ENCODE results near the gene ZNF410.
"Not testable (repeated sequence)": the region's sequence is repeated elsewhere in the genome, so short reads cannot be mapped to it uniquely, and the experiment has no call there.

The ZNF410 gene

DNA sequence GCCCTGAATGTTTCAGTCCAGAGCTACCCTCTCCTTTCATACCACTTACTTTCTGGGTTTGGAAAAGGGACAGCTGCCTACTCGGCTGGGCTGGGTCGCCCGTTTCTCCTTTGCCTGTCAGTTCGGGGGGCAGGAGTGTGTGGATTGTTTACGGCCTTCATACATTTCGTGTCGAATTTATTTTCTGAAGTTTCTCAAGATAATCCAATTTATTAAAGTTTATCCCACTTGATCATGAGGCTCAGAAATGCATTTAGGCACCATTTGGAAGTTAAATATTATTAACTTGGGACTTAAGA, 608 bp downstream of the ZNF410 start:
- no peak for DNase-seq (ENCODE audit: low read depth in 2 of 2)

DNA sequence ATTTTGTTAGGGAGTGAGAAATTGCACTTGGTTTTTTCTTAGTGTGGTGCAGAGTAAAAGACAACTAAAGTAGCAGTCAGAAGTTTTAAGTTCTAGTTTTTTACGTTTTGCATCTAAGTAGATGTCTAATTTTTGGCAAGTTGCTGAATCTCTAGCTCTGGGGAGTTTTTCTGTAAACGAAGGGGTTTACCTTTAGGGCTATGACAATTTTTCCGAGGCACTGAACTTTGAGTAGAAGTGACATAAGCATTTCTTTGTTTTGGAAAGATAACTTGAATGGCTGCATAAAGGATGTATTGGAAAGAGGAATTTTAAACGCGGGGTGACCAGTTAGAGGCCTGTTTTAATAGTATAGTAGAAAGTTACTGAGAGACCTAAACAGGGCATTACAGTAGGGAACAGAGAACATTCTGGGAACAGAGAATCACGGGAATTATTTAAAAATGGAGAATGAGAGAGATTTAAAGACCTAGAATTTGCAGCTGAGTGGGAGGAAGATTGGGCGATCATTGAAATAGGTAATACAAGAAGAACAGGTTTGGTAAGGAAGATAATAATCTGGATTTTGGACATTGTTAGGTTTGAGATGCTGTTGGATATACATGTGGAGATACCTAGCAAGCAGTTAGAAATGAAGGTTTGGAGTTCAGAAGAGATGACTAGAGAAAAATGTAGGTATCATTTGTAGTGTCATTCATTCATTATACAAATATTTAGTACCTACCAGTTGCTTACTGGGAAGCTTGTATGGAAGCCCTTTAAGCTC, 1.2 kb downstream of the ZNF410 start:
- no peak for DNase-seq (ENCODE audit: low read depth in 2 of 2)

DNA sequence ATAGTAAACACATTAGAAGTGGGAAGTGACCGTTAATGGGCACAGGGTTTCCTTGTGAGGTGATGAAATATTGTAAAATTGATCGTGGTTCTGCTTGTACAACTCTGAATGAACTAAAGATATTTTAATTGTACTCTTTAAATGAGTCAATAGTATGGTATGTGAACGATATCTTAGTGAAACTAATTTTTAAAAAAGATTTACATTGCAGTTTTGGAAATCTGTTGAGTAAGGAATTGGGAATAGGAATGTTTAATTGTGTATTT, 1.7 kb downstream of the ZNF410 start:
- DNase-seq (ENCODE audit: low read depth in 2 of 2): no peak

DNA sequence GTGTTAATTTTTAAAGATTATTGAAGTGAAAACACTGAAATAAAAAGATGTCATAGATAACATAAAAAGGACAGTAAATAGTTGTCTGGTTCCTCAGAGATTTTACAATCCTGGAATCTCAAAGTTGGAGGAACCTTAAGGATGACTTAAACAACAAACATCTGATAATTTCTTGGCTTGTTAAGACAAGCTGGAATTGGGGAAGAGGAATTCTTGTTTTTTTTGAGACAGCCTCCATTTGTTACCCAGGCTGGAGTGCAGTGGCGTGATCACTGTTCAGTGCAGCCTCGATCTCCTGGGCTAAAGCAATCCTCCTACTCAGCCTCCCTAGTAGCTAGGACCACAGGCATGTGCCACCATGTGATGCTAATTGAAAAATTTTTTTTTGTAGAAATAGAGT, 2.3 kb downstream of the ZNF410 start:
- DNase-seq (ENCODE audit: low read depth in 2 of 2): no peak

DNA sequence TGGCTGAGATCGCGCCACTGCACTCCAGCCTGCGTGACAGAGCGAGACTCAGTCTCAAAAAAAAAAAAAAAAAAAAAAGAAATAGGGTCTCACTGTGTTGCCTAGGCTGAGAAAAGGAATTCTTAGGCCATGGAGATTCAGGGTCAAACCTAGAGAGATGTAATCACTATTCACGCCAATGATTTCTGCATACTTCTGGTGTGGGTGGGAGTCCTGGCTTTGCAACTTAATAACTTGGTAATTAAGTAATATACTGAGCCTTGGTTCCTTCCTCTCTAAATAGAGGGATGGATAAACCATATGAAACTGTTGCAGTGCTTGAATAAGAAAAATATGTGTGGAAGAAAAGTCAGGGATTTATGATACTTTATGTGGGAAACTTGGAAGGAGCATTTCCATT, 2.7 kb downstream of the ZNF410 start:
- no peak for DNase-seq (ENCODE audit: low read depth in 2 of 2)

DNA sequence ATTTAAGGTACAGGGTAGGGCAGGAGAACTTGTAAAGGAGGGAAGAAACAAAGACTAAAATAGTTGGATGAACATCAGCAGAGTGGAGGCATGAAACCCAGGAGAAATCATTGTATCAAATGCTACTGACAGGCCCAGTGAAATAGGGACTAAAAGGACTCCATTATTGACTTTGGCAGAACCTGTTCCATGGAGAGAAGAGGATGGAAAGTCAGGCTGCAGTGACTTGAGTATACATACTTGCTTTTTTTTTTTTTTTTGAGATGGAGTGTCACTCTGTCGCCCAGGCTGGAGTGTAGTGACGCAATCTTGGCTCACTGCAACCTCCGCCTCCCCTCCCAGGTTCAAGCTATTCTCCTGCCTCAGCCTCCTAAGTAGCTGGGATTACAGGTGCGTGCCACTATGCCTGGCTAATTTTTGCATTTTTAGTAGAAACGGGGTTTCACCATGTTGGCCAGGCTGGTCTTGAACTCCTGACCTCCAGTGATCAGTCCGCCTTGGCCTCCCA, 7.6 kb downstream of the ZNF410 start:
- not testable (repeated sequence) for DNase-seq (ENCODE audit: low read depth in 2 of 2)

DNA sequence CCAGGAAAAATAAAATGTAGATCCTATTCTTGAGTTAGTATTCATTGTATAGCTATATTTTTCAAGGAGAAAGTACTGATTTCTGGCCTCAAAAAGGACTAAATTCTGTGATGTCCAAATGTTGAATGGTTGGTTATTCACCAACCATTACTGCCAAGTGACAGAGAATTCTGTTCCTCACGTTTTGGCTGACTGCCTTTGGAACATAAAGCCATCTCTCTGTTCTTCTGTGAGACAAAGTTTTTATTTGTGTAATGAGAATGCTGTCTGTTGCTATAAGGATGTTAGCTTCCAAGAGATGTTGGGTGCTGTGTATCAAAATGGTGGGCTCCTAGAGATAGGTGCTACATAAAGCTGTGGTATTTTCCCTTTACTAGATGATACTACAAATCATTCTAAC, 9.3 kb downstream of the ZNF410 start:
- no peak for DNase-seq (ENCODE audit: low read depth in 2 of 2)

DNA sequence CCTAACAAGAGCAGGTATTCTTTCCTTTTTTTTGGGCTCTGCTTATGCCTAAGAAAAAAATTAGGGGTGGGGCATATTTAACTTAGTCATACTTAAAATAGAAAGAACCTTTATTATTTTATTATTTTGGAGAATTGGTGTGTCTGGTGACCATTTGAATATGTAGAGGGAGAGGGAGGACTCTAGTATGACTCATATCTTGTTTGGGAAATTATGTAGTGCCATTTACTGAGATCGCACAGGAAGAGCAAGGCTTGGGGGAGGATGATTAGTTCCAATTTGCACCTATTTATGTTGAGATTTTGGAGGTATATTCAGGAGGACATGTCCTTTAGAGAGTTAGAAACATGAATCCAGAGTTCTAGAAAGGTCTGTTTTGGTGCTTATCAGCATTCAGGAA, 9.9 kb downstream of the ZNF410 start:
- DNase-seq (ENCODE audit: low read depth in 2 of 2): no peak

DNA sequence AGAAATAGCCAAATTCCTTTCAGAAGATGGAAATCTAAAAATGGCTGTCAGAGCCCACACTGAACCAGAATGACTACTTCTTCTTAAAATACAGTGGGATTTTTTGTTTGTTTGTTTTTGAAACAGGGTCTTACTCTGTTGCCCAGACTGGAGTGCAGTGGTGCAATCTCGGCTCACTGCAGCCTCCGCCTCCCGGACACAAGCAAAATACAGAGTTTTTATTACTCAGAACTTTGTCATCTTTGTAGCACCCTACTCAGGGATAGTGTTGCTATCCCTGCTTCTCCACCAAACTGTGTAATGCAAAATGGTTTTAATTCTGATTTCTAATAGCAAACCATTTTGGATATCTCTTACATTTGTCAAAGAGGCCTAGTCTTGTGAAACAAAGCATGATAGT, 16.4 kb downstream of the ZNF410 start:
- DNase-seq (ENCODE audit: low read depth in 2 of 2): no peak

DNA sequence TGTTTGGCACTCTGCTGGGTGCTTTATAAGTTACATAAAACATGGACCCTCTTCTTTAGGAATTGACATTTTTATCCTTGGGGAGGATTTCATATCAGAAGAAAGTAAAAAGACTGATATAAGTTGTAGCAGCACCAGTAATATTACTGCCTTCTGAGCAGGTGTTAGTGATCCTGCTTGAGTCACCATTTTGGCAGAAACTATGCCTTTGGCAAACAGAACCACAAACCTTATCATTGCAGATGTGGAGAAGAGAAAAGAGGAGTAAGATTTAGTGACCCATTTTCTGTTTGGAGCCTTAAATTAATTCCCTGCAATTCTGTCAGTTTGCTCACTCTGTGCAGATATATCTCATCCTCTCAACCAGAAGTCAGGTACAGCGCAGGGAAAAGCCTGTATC, 23.0 kb downstream of the ZNF410 start:
- no peak for DNase-seq (ENCODE audit: low read depth in 2 of 2)

DNA sequence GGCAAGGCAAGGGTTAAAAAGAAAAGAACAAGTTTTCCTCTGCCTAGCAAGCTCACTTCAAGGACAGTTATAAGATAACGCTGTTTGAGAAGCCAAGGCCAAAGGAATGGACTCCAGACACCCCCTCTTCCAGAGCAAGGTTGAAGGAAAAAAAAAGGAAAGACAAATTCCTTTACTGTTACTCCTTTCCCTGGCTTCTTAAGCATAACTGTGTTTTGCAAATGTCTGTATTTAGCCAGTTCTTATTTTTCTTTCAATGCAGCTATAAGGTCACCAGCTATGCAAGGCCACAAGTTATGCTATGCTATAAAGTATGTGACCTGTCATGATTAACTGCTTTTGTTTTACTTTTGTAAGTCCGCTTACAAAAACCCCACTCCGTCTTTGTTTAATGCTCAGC, 26.6 kb downstream of the ZNF410 start:
- DNase-seq (ENCODE audit: low read depth in 2 of 2): no peak

DNA sequence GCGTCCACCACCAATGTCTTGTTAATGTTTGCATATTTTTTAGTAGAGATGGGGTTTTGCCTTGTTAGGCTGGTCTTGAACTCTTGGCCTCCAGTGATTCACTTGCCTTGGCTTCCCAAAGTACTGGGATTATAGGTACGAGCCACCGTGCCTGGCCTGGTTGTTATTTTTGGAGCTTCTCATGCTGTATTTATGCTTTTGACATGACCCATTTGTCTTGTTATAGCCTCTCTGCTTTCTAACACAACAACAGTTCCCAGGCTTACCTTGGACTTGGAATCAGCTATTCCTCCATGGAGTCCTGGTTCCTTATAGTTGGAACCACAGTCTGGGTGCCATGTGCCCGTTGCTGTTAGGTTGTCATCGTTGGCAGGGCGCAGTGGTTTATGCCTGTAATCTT, 29.7 kb downstream of the ZNF410 start:
- no peak for DNase-seq (ENCODE audit: low read depth in 2 of 2)

DNA sequence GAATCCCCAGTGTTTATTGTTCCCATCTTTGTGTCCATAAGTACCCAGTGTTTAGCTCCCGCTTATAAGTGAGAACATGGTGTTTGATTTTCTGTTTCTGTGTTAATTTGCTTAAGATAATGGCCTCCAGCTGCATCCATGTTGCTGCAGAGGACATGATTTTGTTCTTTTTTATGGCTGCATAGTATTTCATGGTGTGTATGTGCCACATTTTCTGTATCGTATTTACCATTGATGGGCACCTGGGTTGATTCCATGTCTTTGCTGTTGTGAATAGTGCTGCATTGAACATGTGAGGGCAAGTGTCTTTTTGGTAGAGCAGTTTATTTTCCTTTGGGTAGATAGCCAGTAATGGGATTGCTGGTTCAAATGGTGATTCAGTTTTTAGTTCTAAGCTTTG, 32.8 kb downstream of the ZNF410 start:
- DNase-seq (ENCODE audit: low read depth in 2 of 2): not testable (repeated sequence)

DNA sequence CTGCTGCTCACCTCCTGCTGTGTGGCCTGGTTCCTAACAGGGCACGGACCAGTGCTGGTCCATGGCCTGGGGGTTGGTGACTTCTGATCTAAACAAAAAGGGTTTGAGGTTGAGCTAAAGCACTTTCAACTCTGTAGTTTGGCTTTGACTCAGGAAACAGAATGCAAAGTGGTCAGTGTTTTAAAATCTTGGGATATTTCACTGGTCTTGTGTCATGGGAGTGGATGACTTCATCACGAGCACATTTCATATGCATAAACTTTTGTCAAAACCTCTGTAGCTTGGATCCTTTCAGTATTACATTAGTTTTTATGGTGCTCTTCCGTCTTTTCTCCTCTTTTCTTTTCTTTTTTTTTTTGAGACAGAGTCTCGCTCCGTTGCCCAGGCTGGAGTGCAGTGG, 37.7 kb downstream of the ZNF410 start:
- DNase-seq (ENCODE audit: low read depth in 2 of 2): no peak

DNA sequence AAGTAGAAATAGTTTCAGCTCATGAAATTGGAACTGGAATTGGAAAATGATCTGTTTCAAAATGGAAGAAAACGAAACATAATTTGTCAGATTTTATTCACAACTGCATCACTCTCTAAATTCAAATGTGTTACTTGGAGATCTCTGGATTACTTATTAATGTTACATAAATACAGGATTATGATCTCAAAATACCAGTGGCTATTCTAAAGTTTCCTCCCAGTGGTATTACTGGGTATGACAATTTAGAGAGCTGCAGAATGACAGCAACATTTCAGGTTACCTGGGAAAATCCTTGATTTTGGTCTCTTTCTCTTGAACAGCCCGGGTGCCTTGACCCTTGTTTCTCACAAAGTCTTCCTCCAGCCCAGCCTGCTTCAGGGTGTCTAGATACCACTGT, 49.0 kb downstream of the ZNF410 start:
- no peak for DNase-seq (ENCODE audit: low read depth in 2 of 2)

DNA sequence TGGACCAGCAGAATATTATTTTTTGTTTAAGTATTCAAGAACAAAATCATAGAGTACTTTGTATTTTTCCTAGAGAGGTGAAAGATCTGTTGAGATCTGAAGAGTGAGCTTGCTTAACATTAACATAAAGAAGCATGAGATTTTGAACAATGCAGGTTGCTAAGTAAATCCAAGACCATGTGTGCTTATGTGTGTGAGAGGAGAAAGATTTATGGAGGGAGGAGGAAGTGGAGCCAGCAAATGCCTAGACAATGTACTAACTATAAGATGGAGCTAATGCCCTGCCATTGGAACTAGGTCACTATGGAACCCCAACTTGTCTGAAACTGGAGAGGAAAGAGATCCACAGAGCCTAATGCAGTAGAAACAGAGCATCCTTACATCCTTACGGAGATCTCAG, 49.9 kb downstream of the ZNF410 start:
- no peak for DNase-seq (ENCODE audit: low read depth in 2 of 2)

DNA sequence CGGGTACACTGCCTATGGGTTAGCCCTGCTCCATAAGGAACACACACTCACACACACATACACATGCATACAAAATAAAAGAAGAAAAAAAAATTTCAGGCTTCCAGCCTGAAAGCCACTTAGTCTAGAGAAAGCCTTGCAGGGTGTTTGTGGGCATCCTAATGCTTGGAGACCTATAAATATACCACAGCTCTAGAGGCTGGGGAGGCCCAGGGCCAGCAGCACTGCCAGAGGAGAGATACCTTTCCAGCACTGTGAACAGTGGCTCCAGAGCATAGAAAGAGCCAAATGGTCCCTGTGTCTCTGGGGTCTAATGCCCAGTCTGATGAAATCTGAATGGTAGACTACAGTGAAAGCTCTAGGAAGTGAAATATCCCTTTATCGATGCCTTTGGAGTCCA, 50.4 kb downstream of the ZNF410 start:
- DNase-seq (ENCODE audit: low read depth in 2 of 2): no peak

DNA sequence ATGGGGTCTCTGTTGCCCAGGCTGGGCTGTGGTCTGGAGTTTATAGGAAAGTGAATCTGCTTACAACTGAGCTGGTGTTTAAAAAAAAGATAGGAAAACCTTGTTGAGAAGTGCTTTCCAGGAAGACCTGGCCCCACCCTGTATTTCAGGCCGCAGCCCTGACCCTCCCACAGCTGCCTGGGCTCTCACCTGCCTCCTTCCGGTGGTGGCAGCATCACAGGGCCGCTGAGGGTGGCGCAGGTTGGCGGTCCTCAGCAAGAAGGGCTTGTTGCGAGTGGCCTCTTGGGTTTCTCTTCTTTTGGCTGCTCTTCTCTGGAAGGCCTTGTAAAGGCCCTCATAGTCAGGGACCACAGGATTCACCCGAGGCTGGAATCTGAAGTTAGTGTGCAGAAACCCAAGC, 55.5 kb downstream of the ZNF410 start:
- DNase-seq (ENCODE audit: low read depth in 2 of 2): no peak

DNA sequence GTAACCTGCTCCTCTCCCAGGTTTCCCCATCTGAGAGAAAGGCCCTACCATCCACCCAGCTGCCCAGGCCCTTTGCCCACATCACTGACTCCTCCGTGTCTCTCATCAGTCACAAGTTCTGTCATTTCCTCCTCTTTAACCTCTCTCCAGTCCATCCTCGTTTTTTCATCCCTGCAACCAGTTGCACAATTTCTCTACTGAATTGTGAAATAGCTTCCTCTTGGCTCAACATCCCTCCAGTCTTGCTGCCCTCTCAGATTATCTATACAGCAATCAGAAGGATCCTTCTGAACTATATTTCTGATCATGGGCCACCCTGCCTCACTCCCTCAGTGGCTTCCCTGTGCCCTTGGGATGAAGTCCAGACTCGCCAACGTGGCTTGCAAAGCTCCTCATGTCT, 56.4 kb downstream of the ZNF410 start:
- DNase-seq (ENCODE audit: low read depth in 2 of 2): no peak

DNA sequence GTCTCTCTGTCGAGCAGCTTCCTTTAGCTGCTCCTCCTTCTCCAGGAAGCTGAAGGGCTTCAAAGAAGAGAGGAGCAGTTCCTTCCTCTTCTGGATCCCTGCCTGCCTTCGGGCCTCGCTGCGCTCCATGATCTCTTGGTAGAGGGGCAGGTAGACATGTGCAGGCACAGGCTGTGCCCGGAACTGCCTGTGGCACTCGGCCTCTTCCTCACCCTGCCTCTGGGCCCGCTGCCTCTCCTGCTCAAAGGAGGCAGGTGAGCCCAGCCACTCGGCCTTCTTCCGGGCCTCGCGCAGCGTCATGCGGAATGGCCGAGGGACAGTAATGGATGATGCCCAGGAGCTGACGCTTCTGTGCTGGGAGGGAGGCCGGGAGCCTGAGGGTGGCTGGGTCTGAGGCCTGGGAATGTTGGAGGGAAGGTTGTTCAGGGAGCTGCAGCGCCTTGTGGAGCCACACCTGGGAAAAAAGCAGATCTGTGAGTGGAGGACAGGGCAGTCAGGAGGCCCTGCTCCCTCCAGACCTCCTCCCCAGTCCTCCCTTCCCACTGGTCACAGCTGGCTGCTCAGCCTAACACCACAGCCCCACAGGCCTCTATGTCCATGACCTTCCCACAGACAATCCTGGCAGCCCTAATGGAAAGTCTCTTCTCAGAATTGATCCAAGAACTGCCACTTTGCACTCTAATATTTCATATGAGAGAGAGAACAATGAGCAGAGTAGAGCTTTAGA, 57.9 kb downstream of the ZNF410 start:
- no peak for DNase-seq (ENCODE audit: low read depth in 2 of 2)

DNA sequence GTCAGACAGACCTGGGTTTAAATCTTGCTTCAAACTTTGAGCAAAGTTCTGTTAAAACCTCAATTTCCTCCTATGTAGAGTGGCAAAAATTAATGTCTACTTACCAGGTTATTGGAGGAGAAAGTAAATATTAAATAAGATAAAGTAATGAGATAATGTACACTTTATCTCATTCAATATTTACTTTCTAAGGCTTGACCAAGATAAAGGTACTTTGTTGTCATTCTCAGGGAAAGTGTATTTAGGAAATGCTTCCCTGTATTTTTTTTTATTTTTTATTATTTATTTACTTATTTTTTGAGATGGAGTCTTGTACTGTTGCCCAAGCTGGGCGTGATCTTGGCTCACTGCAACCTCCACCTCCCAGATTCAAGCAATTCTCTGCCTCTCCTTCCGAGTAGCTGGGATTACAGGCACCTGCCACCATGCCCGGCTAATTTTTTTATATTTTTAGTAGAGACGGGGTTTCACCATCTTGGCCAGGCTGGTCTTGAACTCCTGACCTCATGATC, 58.6 kb downstream of the ZNF410 start:
- no peak for DNase-seq (ENCODE audit: low read depth in 2 of 2)

DNA sequence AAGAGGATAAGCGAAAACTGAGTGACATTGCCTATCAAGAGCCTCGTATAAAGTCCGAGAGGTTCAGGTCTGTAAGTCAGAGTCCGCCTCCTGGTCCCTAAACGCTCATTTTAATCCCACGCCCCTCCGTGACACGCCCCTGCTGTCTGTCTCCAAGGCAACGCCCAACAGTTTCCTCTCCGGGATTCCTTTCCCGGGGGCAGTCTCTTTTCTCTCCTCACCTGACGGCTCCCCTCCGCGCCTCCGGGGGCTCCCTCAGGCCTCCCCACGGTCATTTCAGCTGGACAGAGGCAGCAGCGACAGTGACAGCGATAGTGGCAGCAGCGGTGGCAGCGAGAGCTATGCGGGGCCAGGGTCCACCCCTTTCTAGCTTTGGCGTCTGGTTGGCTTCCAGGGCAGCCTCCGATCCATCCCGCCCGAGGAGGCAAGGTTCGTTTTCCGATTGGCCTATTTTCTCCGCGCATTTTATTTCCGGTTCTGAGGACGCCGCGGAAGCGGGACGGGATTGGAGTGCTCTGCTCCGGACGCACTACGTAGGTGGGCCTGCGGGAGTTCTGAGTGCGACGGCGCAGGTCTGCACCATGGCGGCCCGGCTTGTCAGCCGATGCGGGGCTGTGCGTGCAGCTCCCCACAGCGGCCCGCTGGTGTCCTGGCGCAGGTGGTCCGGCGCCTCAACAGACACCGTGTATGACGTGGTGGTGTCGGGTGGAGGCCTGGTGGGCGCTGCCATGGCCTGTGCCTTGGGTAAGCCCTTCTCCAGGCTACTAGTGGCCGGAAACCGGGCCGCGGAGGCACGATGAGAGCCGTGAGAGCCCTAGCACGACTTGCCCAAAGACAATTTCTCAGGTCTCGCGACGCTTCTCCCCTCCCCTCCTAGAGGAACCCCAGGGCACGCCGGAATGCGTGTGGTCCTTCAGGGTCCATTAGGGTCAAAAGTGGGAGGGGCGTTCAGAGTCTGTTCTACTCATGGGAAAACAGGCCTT, 63.4 kb downstream of the ZNF410 start, which contains the start of the genes COQ6 and FAM161B:
COQ6 (plus strand) TSS at position 551 of the 983 bp plus-strand sequence; CDS start at position 582, 31 bp downstream.
FAM161B (minus strand) TSS at position 343 of the 983 bp plus-strand sequence; CDS start at position 275, 68 bp downstream.
- DNase-seq (ENCODE audit: low read depth in 2 of 2): peak; percentile 88

Data from stimulated activated CD4-positive, alpha-beta T cell treated with anti-CD3 and anti-CD28 coated beads, Interleukin-12 subunit alpha, Interleukin-12 subunit beta, amount 100 ng/mL, for 24 hours (primary cell).